GM19035 (cell line): ENCODE results near the gene MOB1B.
A peak's percentile ranks its signal among the peaks of the same experiment; 100 is the strongest.

Source experiments
- ATAC-seq: cut with Tn5 transposase; IDR thresholded peaks from one replicate; pipeline ENCODE4 v1.9.1; 2021; ENCODE audit not compliant: unreplicated experiment

The MOB1B gene

DNA sequence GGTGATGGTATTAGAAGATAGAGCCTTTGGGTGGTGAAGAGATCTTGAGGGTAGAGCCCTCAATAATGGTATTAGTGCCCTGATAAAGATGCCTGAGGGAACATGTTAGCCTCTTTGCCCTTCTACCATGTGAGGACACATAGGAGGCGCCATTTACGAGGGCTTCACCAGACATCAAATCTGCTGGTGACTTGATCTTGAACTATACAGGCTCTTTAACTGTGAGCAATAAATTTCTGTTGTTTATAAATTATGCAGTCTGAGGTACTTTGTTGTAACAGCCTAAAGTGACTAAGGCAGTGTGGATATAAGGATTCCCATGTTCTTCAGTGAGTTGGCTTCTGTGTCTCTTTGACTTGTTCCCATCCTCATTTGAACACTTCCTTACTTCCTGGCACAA, 11.8 kb downstream of the MOB1B start:
- ATAC-seq: no peak

- ATAC-seq: no peak
These were observed 12.5 kb downstream of the MOB1B start for GRCh38 chr4:70914631-70915030.

DNA sequence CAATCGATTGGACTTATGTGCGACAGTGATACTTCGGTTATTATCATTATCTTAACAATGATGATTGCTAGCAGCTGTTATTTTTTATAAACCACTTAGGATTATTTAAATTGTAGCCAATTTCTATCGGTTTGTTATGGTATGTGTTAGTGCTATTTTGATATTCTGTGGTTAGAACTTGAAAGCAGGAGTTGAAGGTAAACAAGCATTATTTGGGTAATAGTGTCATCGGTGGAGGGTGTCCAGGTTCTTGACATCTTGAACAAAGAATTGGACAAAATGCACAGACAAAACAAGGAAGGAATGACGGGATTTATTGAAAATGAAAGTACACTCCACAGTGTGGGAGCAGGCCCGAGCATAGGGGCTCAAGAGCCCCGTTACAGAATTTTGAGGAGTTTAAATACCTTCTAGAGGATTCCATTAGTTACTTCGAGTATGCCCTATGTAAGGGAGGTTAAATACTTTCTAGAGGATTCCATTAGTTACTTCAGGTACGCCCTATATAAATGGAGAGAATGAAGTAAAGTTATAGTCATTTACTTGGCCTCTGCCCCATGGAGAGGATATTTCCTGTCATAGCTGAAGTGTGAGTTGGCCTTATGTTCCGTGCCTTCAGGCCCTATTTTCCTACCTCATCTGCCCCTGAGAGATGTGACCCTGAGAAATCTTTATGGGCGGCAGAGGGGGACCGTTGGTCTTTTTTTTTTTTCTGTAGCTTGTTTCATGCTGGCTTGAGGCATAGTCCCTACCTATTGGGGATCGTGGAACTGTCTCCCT, 13.1 kb downstream of the MOB1B start:
- ATAC-seq: no peak

- ATAC-seq: no peak
These were observed 13.8 kb downstream of the MOB1B start for GRCh38 chr4:70915874-70916559.

- no peak for ATAC-seq
These were observed 18.4 kb downstream of the MOB1B start for GRCh38 chr4:70920592-70920991.

- no peak for ATAC-seq
These were observed 23.2 kb downstream of the MOB1B start for GRCh38 chr4:70925418-70925817.

DNA sequence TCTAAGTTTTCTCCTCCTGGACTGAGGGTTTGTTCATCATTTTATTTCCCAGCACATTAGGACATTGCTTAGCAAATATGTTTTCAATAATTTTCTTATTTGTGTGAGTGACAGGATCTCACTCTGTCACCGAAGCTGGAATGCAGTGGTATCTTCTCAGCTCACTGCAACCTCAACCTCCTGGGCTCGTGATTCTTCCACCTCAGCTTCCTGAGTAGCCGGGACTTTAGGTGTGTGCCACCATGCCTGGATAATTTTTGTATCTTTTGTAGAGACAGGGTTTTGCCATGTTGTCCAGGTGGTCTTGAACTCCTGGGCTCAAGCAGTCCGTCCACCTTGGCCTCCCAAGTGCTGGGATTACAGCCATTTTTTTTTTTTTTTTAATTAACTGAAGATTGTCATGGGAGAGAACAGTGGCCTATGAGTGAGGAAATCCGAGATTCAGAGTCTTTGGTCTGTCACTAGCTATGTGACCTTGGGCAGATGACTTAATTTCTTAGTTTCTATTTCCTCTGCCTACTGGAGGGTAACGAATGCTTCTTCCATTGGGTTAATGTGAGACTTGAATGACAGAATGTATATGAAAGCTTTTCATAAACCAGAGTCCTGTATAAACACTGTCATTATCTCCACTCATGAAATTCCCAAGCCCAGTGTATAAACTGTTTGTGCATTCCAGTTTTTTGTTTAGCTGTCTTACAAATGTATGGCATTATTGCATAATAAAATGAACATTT, 23.9 kb downstream of the MOB1B start:
- ATAC-seq: peak; percentile 82

GRCh38 chr4:70927502-70928137, 25.5 kb downstream of the MOB1B start:
- peak; percentile 40 for ATAC-seq

DNA sequence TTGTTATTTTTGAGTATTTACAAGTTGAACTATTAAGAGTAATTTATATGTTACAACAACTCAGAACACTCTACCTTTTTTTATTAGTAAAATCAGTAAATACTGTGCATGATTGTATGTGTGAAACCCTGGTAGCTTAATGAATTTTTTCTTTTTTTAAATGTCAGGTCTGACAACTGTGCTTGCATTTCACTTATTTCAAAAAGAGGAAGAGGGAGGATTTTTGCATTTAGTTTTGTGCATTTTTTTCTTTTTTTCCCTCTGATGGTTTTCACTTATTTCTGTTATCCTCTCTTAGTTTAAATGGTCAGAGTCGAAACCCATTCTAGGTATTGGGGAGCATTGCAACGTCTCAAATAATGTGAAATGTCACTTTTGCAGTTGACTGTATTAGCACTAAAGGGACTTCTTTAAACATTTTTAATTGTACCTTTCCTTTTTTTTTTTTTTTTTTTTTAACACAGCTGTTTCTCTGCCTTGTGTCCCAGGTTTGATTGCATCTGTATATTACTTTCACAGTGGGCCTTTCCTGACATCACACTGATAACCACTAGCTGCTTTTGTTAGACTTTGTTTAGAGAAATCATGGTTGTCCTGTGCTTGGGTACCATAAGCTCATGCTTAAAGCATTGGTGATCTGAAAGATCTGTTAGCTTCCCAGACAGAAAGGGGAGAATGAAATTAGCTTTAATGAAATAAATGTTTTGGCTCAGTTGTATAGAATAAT, 28.5 kb downstream of the MOB1B start:
- ATAC-seq: no peak

DNA sequence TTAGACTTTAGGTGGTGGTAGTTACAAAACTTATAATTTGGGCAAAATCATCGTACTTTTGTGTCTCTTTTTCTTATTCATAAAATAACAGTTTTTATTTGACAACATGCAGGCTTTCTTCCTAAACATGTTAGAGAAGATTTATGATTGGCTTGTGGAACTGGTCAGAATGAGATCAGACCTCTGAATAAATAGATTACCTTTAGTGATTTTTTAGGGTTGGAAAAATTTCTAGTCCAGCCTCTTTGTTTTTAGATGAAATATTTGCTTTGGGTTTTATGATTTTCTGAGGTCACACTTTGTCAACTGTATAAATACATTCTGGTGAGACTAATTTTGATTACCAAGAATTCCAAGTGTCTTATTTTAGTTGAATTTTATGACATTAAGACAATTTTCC, 29.2 kb downstream of the MOB1B start:
- ATAC-seq: no peak

DNA sequence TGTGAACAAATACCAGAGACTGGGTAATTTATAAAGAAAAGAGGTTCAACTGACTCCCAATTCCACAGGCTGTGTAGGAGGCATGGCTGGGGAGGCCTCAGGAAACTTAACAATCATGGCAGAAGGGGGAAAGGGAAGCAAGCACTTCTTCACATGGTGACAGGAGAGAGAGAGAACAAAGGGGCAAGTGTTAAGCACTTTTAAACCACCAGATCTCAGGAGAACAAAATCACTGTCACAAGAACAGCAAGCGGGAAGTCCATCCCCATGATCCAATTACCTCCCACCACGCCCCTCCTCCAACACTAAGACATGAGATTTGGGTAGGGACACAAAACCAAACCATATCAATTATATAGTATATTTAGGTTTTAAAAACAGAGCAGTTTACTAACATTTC, 30.8 kb downstream of the MOB1B start:
- ATAC-seq: no peak

- no peak for ATAC-seq
These were observed 33.0 kb downstream of the MOB1B start for GRCh38 chr4:70935038-70935695.

DNA sequence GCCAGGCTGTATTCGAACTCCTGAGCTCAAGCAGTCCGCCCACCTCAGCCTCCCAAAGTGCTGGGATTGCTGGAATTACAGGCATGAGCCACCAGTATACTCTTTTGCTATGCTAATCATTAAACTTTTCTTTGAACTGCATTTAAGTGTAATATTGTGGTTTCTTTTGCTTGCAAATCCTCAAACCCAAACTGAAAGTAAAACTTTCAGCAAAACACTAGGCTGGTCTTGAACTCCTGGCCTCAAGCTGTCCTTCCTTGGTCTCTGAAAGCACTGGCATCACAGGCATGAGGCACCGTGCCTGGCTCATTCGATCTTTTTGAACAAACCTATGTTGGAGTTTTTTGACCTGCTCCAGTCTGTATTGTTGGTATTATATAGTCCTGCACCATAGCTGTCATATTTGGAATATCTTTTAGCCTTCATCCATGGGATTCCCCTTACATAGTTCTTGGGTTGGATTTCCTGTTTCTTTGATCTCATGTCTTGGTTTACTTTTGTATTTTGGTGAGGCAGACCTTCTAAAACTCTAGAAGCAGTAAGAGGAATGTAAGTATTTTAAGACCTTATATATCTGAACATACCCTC, 34.1 kb downstream of the MOB1B start:
- ATAC-seq: no peak

DNA sequence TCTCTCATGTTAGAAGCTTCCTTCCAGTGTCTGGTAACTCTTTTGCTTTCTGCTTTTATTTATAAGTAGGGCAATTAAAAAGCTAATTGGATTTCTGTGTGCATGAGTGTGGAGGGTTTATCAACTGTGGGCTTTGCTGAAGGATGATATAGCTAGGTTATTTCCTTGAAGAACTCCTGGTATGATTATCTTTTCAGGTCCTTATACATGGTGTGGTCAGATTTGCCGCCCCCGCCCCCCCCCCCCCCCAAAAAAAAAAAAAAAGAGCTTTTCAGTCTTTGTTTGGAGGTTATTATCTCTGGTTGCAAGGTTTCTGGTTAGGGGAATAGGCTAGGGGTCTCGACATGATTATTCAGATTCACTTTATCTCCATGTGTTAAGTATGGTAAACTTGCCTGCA, 35.9 kb downstream of the MOB1B start:
- no peak for ATAC-seq

- ATAC-seq: no peak
These were observed 38.0 kb downstream of the MOB1B start for GRCh38 chr4:70940134-70940533.

GRCh38 chr4:70943114-70943513, 40.9 kb downstream of the MOB1B start:
- peak; percentile 74 for ATAC-seq

DNA sequence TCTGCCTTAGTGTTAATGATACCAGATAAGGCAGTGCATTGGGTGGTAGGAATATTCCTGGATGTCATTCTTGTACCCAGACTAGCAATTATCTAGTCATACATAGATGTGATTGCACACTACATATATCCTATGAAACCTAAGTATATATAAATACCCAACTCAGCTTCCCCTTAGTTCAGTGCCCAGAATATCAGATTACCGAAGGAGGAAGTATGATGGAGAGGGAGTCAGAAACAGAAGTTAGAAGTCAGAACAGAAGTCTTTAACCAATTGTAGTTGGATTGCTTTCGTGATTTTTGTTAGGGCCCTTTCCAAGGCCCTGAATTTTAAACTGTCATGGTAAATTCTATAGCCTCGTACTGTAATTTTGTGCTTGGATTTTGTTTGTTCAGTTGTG, 42.9 kb downstream of the MOB1B start:
- no peak for ATAC-seq

- no peak for ATAC-seq
These were observed 43.4 kb downstream of the MOB1B start for GRCh38 chr4:70945452-70946055.

DNA sequence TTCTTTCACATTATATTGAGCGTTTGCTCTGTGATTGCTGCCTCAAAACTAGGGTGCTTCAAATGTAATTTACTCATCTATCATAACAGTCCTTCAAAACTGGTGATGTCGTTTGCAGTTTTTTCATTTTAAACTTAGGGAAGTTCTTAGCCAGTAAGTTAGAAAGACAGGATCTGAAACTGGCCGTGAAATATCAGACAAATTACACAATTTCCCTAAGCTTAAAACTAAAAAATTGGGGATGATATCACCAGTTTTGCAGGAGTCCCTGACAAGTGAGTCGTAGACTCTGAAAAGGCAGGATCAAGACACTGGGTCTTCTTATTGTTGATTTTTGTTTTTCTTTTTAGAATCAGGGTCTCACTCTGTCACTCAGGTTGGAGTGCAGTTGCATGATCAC, 44.8 kb downstream of the MOB1B start:
- ATAC-seq: no peak
